ENCODE data around the gene MAP3K3. TPM values are rescaled to one million over a fixed set of nuclear protein-coding genes. Genes with fewer than 3 reads are reported as not detected.

Gene MAP3K3
- total and polyA plus RNA-seq, 2 experiments from 2014 or later = 6.1 to 24.6 TPM

GRCh38 chr17:63682981-63683380, 60.8 kb downstream of the MAP3K3 start (continued):
- TF ChIP-seq CTCF (conservative IDR thresholded peaks at IDR 0.05; ENCODE audit: low read depth in 2 of 2) (no peak), CREB1 (CRISPR knock-in tag; IDR thresholded peaks at IDR 0.05; ENCODE audit: low read depth) (no peak), POLR2AphosphoS5 (IDR thresholded peaks at IDR 0.05; ENCODE audit: low read depth) (no peak), EZH2 (IDR thresholded peaks at IDR 0.05; ENCODE audit: low read depth, unreplicated experiment) (no peak), ZNF331 (CRISPR knock-in tag; IDR thresholded peaks at IDR 0.05; ENCODE audit: low read depth) (no peak), ZNF114 (CRISPR knock-in tag; IDR thresholded peaks at IDR 0.05) (no peak), REST (IDR thresholded peaks at IDR 0.05; ENCODE audit: unreplicated experiment) (no peak)

- Histone ChIP-seq H3K79me2 (replicated peaks; ENCODE audit: insufficient read depth) (no peaks in the 10 kb centered on the region), H3K4me1 (ENCODE audit: insufficient read depth) (peaks cover 5% of the 10 kb centered on the region; the same call in 1 of the 2 replicates), H2AFZ (no peak overlapping the region), H3K27me3 (ENCODE audit: insufficient read depth) (no peaks in the 10 kb centered on the region), H3K27ac (ENCODE audit: low read depth) (0 out of 2 replicates have a peak overlapping the region, but pooled peaks have one; percentile 50), H3K4me2 (no peak overlapping the region), H3K4me3 (no peak overlapping the region), H3K36me3 (ENCODE audit: insufficient read depth) (peaks cover 4% of the 10 kb centered on the region; the same call in 1 of the 2 replicates), H3K9me2 (ENCODE audit: insufficient read depth) (no peaks in the 10 kb centered on the region), H3F3A (replicated peaks; ENCODE audit: low read depth) (0 out of 2 replicates have a peak, but pooled peaks cover 3% of the 10 kb centered on the region), H4K20me1 (replicated peaks; ENCODE audit: insufficient read depth) (no peaks in the 10 kb centered on the region; the same call in 1 of the 2 replicates)
- no peak for ATAC-seq
- Mint-ChIP-seq H3K4me3 (no peak overlapping the region), H3K27me3 (ENCODE audit: insufficient read depth, low read depth, poor library complexity) (no peaks in the 10 kb centered on the region), H3K36me3 (ENCODE audit: low read depth) (peaks cover 5% of the 10 kb centered on the region), H3K4me1 (peaks cover 8% of the 10 kb centered on the region; the same call in 2 of the 3 replicates), H3K27ac (no peak overlapping the region), H3K9me3 (no peaks in the 10 kb centered on the region)
- DNase-seq (ENCODE audit: low spot score) = no peak
- TF ChIP-seq CREB1 (CRISPR knock-in tag; IDR thresholded peaks at IDR 0.05; ENCODE audit: low read depth) (no peak), JUNB (IDR thresholded peaks at IDR 0.05; ENCODE audit: unreplicated experiment) (no peak), ZNF462 (CRISPR knock-in tag; IDR thresholded peaks at IDR 0.05) (no peak), ZNF331 (CRISPR knock-in tag; IDR thresholded peaks at IDR 0.05; ENCODE audit: low read depth) (no peak), ETS1 (IDR thresholded peaks at IDR 0.05) (no peak), EZH2phosphoT487 (IDR thresholded peaks at IDR 0.05; ENCODE audit: unreplicated experiment) (no peak), EZH2 (IDR thresholded peaks at IDR 0.05; ENCODE audit: low read depth, unreplicated experiment) (no peak)
These were observed 62.8 kb downstream of the MAP3K3 start for GRCh38 chr17:63685041-63685440.
